Peyer's patch (tissue), 4 donors: Measurements from ENCODE around the gene C10orf105. TPM values are rescaled to one million over a fixed set of nuclear protein-coding genes. Genes with fewer than 3 reads are reported as not detected.

Source experiments
- DNase-seq, 3 donors: peaks; one replicate each; pipeline ENCODE4 v3.0.0-alpha.2; 2017 to 2019
- H3K27ac ChIP-seq, 4 donors: fragments of 200-600 bp; sonication (generic); one replicate each; pipeline ENCODE4 v1.5.1; 2016 to 2019
- H3K27me3 ChIP-seq, 2 donors: fragments of 200-600 bp; sonication (generic); one replicate each; pipeline ENCODE4 v1.5.1; 2019
- H3K36me3 ChIP-seq, 3 donors: fragments of 200-600 bp; sonication (generic); one replicate each; pipeline ENCODE4 v1.5.1; 2016 to 2019
- H3K4me1 ChIP-seq, 4 donors: fragments of 200-600 bp; sonication (generic); one replicate each; pipeline ENCODE4 v1.5.1; 2016 to 2019
- H3K4me3 ChIP-seq, 4 donors: fragments of 200-600 bp; sonication (generic); 1 replicate in 3 of 4; 2 replicates in 1 of 4; pipeline ENCODE4 v1.5.1; 2016 to 2019; ENCODE audit warnings: mild to moderate bottlenecking in 1 of 4
- H3K9me3 ChIP-seq, 4 donors: fragments of 200-600 bp; sonication (generic); one replicate each; pipeline ENCODE4 v1.5.1; 2016 to 2019; ENCODE audit warnings: mild to moderate bottlenecking in 1 of 4
- CTCF ChIP-seq, 6 experiments: fragments of 450-650 bp in 4 of 6; fragments of 200-600 bp in 2 of 6; sonication (generic) in 1 of 6; IDR thresholded peaks; one replicate each; pipeline ENCODE4 v1.5.1; 2017 to 2019; ENCODE audit warnings: antibody characterized with exemption in 6 of 6, mild to moderate bottlenecking in 3 of 6, moderate library complexity in 1 of 6
- POLR2A ChIP-seq, 2 donors: fragments of 450-650 bp; IDR thresholded peaks; one replicate each; pipeline ENCODE4 v1.5.1; 2017; ENCODE audit warnings: antibody characterized with exemption in 2 of 2, mild to moderate bottlenecking in 2 of 2, moderate library complexity in 2 of 2
- total RNA-seq, 4 donors: library from RNA; depleted of rRNA; stranded (reverse); fragments of >200 nt; gene quantifications; one replicate each; pipeline ENCODE4 v1.1.0, GENCODE V29; 2016

The C10orf105 gene
- total RNA-seq, 4 donors from 2014 or later: 0.27 TPM; not detected in 3

GRCh38 chr10:71664585-71664984 lies 55.0 kb downstream of the C10orf105 start:
- Histone ChIP-seq H3K27me3 (no peaks in the 10 kb centered on the region), H3K27ac (no peak overlapping the region), H3K4me3 (no peak overlapping the region), H3K9me3 (no peaks in the 10 kb centered on the region), H3K36me3 (no peaks in the 10 kb centered on the region), H3K4me1 (peaks cover 0 to 12% (median 6%) of the 10 kb centered on the region in 4 donors)
- DNase-seq: no peak
- no peak for TF ChIP-seq POLR2A (IDR thresholded peaks at IDR 0.05)
- no peak for TF ChIP-seq CTCF (IDR thresholded peaks at IDR 0.05)

GRCh38 chr10:71663311-71663710 lies 56.3 kb downstream of the C10orf105 start:
- Histone ChIP-seq H3K27ac (peak overlapping the region in 2 of 4 donors; percentile 60 to 61), H3K4me1 (peaks cover 0 to 19% (median 6%) of the 10 kb centered on the region in 4 donors), H3K36me3 (no peaks in the 10 kb centered on the region), H3K4me3 (no peak overlapping the region), H3K9me3 (no peaks in the 10 kb centered on the region), H3K27me3 (no peaks in the 10 kb centered on the region)
- TF ChIP-seq POLR2A (IDR thresholded peaks at IDR 0.05) (peak in 1 of 2 donors; percentile 31), CTCF (IDR thresholded peaks at IDR 0.05) (peak in 2 of 6 experiments; percentile 13 to 36)
- DNase-seq: peak in 2 of 3 donors; percentile 68 to 78

- TF ChIP-seq POLR2A (IDR thresholded peaks at IDR 0.05): peak in 1 of 2 donors; percentile 11
- no peak for TF ChIP-seq CTCF (IDR thresholded peaks at IDR 0.05)
- peak in 2 of 3 donors; percentile 65 to 74 for DNase-seq
- Histone ChIP-seq H3K36me3 (no peaks in the 10 kb centered on the region), H3K4me3 (no peak overlapping the region), H3K27me3 (no peaks in the 10 kb centered on the region), H3K4me1 (peaks cover 0 to 19% (median 4%) of the 10 kb centered on the region in 4 donors), H3K9me3 (no peaks in the 10 kb centered on the region), H3K27ac (peak overlapping the region in 2 of 4 donors; percentile 60 to 82)
Observed at GRCh38 chr10:71661779-71662336, 57.7 kb downstream of the C10orf105 start.

Other genes starting within 250 kb of the C10orf105 start
- gene VSIR, start 53.7 kb upstream of the C10orf105 start, total RNA-seq: 100 to 1,000 TPM in 3 of 4 donors, 10 to 100 TPM in 1; 38.0 to 169 (median 127) TPM
- gene PSAP, start 131.5 kb upstream of the C10orf105 start, total RNA-seq: 100 to 1,000 TPM; 193 to 647 (median 491) TPM
- 1 to 10 TPM in 3 of 4 donors, under 1 TPM in 1; 0.88 to 9.1 (median 3.0) TPM for gene CHST3, start 244.6 kb upstream of the C10orf105 start, total RNA-seq